ENCODE data around the gene PRDM16. TPM values are rescaled to one million over a fixed set of nuclear protein-coding genes. Genes with fewer than 3 reads are reported as not detected.

Gene PRDM16
- total RNA-seq, 1 donor from 2014 or later: 84.2 TPM

- TF ChIP-seq CTCF (IDR thresholded peaks at IDR 0.05): no peak
- intact Hi-C loops (cut with DNase I): loop anchor here (1.0 to 5.0 kb wide), 3 partner anchors 168 to 350 kb away; no protein-coding TSS in a partner anchor
These were observed 383.8 kb downstream of the PRDM16 start for GRCh38 chr1:3452866-3453175.

GRCh38 chr1:3453203-3453761, 384.3 kb downstream of the PRDM16 start:
- intact Hi-C loops (cut with DNase I): loop anchor here (1.0 to 5.0 kb wide), 3 partner anchors 168 to 350 kb away; no protein-coding TSS in a partner anchor
- DNase-seq (ENCODE audit: low spot score in 2 of 2): peak in 1 of 2 donors; percentile 82
- no peaks in the 10 kb centered on the region for H3K9me3 ChIP-seq
- H3K27ac ChIP-seq: no peak overlapping the region
- TF ChIP-seq CTCF (IDR thresholded peaks at IDR 0.05): peak; percentile 93 to 97 (median 94)
- H3K27me3 ChIP-seq: no peaks in the 10 kb centered on the region
- no peaks in the 10 kb centered on the region for H3K36me3 ChIP-seq
- peaks cover 7 to 9% of the 10 kb centered on the region in 2 donors for H3K4me1 ChIP-seq
- H3K4me3 ChIP-seq: no peak overlapping the region

More at GRCh38 chr1:3452866-3453175, 383.8 kb downstream of the PRDM16 start:
- H3K36me3 ChIP-seq: no peaks in the 10 kb centered on the region
- H3K4me1 ChIP-seq: peaks cover 7 to 9% of the 10 kb centered on the region in 2 donors
- DNase-seq (ENCODE audit: low spot score in 2 of 2): no peak
- H3K27me3 ChIP-seq: no peaks in the 10 kb centered on the region
- H3K27ac ChIP-seq: no peak overlapping the region
- H3K9me3 ChIP-seq: no peaks in the 10 kb centered on the region
- H3K4me3 ChIP-seq: no peak overlapping the region

GRCh38 chr1:3453891-3454810, 385.1 kb downstream of the PRDM16 start, which contains the start of gene ARHGEF16:
Gene ARHGEF16, plus strand, starts transcription at chr1:3454665. Its CDS starts 8,420 bp downstream, at chr1:3463085.
- no peak for DNase-seq (ENCODE audit: low spot score in 2 of 2)
- intact Hi-C loops (cut with DNase I): loop anchor here (1.0 to 5.0 kb wide), 3 partner anchors 167 to 349 kb away; no protein-coding TSS in a partner anchor
- peak in 2 of 3 experiments; percentile 24 to 41 for TF ChIP-seq CTCF (IDR thresholded peaks at IDR 0.05)
- Histone ChIP-seq H3K27me3 (no peaks in the 10 kb centered on the region), H3K36me3 (no peaks in the 10 kb centered on the region), H3K4me1 (peaks cover 7 to 9% of the 10 kb centered on the region in 2 donors), H3K4me3 (peak within 1 kb of the TSS; percentile 53 to 60), H3K27ac (no peak within 1 kb of the TSS), H3K9me3 (no peaks in the 10 kb centered on the region)

- Histone ChIP-seq H3K9me3 (no peaks in the 10 kb centered on the region), H3K4me3 (peak overlapping the region; percentile 53 to 60), H3K27me3 (no peaks in the 10 kb centered on the region), H3K36me3 (no peaks in the 10 kb centered on the region), H3K27ac (no peak overlapping the region), H3K4me1 (peaks cover 7 to 9% of the 10 kb centered on the region in 2 donors)
- DNase-seq (ENCODE audit: low spot score in 2 of 2): no peak
- no peak for TF ChIP-seq CTCF (IDR thresholded peaks at IDR 0.05)
- intact Hi-C loops (cut with DNase I): loop anchor here (5.0 kb wide), 1 partner anchor 267 kb away; no protein-coding TSS in a partner anchor
These were observed 386.0 kb downstream of the PRDM16 start for GRCh38 chr1:3454811-3455618.

Data from ascending aorta (tissue), 2 donors.